NB4 (cell line): ENCODE measurements around the gene CDH2.

Experiments
- POLR2A ChIP-seq: IDR thresholded peaks from 2 replicates; pipeline ENCODE4 v1.6.1; 2011; ENCODE audit warnings: mild to moderate bottlenecking; ENCODE audit not compliant: insufficient read length; ENCODE audit errors: extremely low read depth
- TF ChIP-seq, protein P1 (sequence below): IDR thresholded peaks from one replicate; pipeline ENCODE4 v1.5.1; 2012; ENCODE audit warnings: low read depth, low read length

DNA sequence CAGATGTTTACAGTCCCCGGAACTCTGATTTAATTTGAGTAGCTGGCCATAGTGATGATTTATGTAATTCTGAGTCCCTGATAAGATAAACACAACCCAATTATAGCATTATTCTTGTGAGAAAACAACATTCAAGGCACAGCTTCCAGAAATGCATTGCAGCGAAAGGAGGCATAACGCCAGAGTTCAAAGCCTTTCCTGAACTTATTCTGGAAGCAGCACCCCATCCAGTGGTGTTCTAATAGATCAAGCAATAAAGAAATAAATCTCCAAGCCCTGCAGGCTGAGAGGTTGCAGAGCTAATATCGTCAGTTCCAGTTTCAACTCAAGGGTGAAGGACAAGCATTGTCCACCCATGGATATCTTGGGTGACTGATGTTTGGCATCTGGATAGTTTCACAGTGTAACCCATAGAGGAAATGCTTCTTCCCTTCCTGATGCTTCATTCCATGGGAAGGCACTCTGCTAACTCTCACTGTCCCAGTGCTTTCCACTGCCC lies 18.8 kb downstream of the CDH2 start:
- TF ChIP-seq POLR2A, result no peak
- TF ChIP-seq, protein P1, sequence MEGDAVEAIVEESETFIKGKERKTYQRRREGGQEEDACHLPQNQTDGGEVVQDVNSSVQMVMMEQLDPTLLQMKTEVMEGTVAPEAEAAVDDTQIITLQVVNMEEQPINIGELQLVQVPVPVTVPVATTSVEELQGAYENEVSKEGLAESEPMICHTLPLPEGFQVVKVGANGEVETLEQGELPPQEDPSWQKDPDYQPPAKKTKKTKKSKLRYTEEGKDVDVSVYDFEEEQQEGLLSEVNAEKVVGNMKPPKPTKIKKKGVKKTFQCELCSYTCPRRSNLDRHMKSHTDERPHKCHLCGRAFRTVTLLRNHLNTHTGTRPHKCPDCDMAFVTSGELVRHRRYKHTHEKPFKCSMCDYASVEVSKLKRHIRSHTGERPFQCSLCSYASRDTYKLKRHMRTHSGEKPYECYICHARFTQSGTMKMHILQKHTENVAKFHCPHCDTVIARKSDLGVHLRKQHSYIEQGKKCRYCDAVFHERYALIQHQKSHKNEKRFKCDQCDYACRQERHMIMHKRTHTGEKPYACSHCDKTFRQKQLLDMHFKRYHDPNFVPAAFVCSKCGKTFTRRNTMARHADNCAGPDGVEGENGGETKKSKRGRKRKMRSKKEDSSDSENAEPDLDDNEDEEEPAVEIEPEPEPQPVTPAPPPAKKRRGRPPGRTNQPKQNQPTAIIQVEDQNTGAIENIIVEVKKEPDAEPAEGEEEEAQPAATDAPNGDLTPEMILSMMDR, result no peak
